HG03039 (cell line): ENCODE data around the gene USP44.

Source experiments
- ATAC-seq: cut with Tn5 transposase; IDR thresholded peaks from one replicate; pipeline ENCODE4 v1.9.1; 2021; ENCODE audit warnings: mild to moderate bottlenecking, moderate library complexity; ENCODE audit not compliant: unreplicated experiment

Gene USP44

DNA sequence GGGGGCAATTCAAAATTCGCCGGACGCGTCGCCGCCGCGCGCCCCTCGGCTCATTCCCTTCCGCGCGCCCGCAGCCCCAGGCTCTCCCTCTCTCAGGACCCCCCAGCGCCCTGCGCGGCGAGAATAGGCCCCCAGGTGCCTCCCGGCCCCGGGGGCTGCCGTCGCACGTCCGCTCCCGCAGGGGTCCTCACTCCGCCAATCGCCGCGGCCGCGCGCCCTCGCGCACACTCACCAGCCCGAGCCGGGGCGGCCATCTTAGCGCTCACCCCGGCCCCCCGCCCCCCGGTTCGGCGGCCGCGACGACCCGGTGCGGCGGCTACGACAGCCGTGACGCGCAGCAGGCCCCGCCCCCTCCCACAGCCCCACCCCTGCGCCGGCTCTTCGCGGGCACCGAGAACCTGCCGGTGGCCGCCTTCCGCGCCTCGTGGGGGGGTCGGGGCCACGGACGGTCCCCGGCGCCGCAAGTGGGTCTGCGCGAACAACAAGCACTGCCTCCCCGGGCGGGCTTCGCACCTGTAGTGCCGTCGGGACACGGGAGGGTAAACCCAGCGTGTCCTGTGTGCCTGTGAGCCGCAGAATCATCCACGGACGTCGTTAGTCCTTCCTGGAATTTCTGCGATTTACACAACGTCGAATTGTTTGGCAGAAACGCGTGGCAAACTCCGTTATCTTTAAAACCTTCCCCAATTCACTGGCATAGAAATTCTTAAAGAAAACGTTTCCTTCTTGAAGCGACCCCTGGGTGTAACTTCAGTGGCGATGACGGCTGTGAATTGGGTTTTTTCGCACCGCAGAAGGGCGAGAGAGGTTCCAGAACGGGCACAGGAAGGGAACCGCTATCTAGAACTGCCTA lies 2.5 kb downstream of the USP44 start:
- ATAC-seq, result no peak

DNA sequence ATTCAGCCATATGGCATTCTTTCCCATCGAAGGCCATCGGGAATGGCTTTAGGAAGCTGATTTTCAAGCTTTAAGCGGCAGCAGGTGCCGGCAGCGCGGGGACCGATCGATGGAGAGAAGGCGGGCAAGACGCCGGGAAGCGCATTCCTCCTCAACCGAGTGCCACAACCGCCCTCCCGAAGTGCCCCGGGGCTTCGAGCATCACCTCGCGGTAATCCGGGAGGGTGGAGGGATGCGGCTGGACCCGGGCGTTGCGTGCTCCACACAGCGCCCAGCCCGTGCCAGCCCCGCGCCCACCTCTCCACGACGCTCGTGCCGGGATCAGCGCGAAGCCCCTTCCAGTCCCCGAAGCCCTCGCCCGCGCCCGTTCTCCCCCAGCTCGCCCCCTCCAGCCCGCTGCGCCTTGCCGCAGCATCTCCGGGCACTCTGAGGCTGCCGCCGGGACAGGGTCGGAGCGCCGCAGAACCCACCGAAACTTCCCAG lies 3.2 kb downstream of the USP44 start:
- no peak for ATAC-seq

DNA sequence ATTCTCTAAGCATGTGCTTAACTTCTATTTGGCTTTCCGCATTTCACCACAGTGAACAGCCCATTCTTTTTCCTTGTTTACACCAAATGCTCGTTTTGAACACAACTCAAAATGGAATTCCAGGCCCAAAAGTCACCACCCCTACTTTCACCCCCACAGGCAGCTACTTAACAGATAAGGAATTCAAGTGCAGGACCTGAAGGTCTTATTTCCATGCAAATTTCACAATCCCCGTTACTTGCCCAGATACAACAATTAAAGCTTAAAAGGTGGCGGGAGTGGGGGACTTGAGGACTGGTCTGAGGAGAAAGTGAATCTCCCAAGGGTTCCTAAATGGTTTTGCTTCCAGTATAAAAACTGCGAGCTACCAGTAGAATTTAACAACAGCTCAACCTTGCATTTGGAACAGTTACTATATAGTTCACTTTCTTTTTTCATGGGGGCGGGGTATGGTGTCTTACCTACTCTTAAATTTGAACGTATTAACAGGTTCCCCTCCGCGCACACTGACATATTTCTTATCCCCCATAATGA lies 3.7 kb downstream of the USP44 start:
- ATAC-seq, result no peak

GRCh38 chr12:95546491-95546813 lies 4.8 kb downstream of the USP44 start:
- no peak for ATAC-seq

DNA sequence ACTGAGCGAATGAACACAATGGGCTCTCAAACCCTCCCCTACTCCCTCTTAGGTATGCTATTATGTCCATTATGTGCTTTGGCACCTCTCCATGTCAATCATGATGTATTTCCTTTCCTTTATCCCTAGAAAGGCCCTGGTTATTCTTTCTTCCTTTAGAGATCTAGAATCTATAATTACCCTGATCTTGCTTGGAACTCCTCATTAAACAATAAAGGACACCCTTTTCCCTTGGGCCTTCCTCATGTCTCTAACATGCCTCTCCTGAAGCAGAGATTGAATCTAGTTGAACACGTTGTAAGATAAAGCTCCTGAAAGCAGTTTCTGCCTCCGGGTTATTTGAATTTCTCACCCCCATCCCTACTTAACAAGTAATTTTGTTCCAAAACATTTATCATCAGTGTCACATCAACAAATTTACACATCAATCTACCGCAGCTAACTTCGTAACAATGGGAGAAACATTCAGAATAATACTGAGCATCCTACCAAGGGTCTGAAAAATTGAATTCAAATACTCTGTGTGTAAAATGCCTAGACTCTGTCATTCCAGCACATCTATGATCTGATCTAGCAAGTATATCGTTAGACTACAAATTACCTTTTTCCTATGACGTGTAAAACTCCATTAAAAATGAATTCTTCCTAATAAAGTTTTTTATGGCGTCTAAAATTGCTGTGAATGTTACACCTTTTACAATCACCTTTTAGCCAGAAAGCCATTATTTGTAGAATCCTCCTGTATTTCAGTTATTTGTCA lies 5.4 kb downstream of the USP44 start:
- ATAC-seq, result no peak

DNA sequence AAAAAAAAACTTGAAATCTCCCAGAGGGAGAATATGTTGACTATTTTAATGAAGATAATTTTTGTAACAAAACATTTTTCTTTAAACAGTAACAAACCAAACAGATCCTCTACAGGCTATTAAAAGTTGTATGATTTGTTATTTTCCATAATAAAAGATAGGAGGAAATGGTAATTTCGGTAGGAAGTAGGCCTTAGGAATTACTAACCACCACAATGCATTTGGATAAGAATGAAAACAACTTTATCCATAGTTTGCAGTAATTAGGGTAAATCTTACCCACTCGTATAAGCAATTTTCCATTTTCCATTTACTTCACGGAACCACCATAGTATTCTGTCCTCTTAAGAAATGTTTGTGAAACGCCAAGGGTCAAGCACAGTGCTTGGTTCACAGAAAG lies 6.0 kb downstream of the USP44 start:
- no peak for ATAC-seq

DNA sequence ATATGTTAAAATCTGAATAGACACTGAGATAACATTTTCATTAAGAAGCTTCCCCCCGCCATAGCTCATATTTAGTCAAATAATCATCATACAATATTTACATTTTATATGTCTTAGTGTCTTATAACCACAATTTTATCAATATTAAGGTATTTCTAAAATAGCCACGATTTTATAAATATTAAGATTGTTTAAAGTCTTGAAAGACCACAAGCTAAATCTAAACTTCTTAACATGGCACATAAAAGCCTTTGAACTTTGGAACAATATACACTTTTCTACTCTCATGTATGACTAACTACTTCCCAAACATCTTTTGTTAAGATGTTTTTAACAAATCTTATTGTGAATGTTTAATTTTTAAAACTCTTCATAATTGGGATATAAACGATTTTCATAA lies 6.5 kb downstream of the USP44 start:
- ATAC-seq, result no peak

GRCh38 chr12:95543305-95543704 lies 8.0 kb downstream of the USP44 start:
- ATAC-seq, result no peak

DNA sequence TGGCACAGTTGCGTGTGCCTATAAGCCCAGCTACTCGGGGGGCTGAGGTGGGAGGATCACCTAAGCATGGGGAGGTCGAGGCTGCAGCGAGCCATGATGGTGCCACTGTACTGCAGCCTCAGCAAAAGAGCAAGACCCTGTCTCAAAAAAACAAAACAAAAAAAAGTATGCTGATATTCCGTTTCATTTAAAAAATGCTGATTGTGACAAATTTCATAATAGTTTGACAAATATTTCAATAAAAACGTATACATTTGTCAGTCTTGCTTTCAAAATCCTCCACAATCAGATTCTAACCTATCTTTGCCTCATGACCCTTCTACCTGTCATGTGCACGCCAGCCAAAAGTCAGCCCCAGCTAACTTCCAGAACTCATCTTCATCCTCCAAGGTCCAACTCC lies 9.8 kb downstream of the USP44 start:
- no peak for ATAC-seq

DNA sequence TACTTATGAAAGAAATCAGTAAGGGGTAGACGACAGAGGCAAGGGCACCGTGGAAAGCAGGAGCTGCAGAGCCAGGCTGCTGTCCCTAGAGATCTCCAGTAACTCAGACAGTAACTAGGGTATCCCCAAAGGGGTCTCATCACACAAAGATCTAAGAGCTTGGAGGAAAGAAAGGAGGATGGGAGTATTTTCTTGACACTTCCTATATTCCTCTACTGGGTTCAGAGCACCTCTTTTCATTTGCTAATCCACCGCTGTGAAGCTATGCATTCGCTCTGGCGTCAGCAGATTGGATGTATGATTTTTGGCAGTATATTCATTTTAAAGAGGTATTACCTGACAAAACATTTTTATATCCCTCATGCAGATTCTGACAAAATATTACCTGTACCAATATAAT lies 12.6 kb downstream of the USP44 start:
- no peak for ATAC-seq

GRCh38 chr12:95538006-95538405 lies 13.3 kb downstream of the USP44 start:
- no peak for ATAC-seq

DNA sequence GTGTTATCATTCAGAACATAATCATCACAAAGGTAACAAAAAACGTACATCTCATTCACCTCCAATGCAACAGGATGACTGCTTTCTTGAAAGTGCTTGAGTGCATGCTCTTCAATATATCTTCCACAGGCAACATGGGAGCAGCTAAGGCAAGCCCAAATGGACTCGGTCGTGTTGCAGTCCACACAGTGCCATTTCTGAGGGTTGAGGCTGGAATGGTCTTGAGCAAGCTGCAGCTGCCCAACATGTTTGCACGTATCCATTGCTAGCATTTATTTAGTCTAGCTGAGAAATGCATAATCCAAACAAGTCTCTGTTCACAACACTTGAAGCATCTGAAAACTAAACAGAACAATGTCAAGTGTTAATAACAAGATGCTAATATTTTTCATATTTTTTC lies 17.3 kb downstream of the USP44 start:
- no peak for ATAC-seq

DNA sequence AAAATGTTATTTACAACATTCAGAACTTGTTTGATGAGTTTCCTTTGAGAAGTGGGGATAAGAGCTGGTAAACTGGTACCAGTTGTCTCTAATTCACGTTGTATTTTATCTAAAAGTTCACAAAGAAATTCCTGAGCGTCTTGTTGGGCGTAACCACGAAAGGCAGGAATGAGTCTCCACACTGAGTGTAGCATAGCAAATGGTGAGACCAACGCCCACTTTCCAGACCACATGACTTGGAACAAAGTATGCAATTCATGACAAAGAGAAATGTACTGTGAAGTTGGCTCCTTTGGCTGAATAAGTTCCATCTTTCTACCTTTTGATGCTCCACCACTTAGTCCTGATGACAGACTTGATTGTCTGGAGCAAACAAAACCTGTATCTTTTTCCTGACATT lies 18.4 kb downstream of the USP44 start:
- no peak for ATAC-seq

DNA sequence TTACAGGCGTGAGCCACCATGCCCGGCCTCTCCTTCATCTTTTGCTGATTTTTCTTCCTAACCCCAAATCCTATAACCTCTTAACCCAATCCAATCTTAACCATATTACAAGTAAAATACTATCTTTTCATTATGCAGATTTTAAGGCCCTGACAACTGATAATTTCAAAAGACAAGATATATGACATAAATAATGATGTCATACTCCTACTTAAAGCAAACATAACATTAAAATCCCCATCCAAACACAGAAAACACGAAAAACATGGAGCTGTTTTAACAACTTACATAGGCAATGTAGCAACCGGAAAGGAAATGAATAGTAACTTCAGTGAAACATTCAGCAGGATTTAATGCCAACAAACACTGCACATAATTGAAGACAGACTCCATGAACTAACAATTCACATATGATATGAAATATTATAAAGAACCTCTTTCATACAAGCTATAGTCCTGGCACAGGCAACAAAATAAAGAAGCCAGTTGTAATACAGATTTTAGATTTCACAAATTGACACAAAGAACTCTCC lies 21.5 kb downstream of the USP44 start:
- ATAC-seq, result no peak

- ATAC-seq, result no peak
Observed at GRCh38 chr12:95528431-95528830, 22.8 kb downstream of the USP44 start.

DNA sequence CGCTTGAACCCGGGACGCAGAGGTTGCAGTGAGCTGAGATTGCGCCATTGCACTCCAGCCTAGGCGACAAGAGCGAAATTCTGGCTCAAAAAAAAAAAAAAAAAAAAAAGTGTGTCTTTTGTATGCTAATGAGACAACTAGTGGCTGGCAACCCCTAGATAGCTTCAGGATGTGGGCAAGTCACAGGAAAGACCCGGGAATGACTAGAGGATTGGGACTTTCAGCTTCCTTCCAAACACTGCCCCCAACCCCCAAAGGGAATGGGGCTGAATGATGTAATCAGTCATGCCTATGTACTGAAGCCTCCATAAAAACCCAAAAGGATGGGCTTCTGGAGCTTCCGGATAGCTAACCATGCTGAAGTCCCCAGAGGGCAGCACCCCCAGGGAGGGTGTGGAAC lies 28.6 kb downstream of the USP44 start:
- no peak for ATAC-seq

- ATAC-seq, result no peak
Observed at GRCh38 chr12:95520816-95521215, 30.5 kb downstream of the USP44 start.

GRCh38 chr12:95518944-95519343 lies 32.3 kb downstream of the USP44 start:
- ATAC-seq, result no peak

- ATAC-seq, result no peak
Observed at GRCh38 chr12:95517246-95517645, 34.0 kb downstream of the USP44 start.

- ATAC-seq, result no peak
Observed at GRCh38 chr12:95516757-95517156, 34.5 kb downstream of the USP44 start.

DNA sequence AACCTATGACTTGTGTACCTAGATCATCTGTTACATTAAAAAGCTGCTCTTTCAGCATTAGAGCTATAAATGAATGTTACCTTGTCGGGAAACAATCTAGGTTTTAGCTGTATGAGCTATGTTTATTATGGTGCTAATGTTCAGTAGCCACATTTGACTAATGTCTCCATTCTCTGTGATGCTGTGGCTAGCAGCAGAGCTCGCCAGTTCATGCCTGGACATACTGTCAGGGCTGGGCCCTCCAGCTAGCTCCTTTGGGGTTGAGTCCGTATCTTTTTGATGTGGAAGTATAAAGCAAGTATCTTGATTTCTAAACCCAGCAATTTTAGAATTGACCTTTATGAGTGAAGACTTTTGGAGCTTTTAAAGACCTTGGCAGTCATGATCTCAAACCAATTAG lies 36.1 kb downstream of the USP44 start:
- no peak for ATAC-seq

DNA sequence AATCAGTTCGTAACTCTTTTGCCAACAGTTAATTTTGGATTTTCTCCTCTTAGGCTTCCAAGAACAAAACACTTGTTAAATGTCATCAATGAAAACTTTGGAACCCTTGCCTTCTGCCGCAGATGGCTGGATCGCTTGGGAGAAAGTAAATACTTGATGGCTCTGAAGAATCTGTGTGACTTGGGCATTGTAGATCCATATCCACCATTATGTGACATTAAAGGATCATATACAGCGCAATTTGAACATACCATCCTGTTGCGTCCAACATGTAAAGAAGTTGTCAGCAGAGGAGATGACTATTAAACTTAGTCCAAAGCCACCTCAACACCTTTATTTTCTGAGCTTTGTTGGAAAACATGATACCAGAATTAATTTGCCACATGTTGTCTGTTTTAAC lies 37.7 kb downstream of the USP44 start:
- ATAC-seq, result no peak
